WTC11 (cell line): Measurements from ENCODE around the gene LAMB4.

Source experiments
- CTCF ChIP-seq: fragments of 200-600 bp; IDR thresholded peaks from 2 replicates; pipeline ENCODE4 v1.8.0; 2022; ENCODE audit warnings: antibody characterized with exemption
- E2F1 ChIP-seq: sonication (generic); formaldehyde crosslinking; IDR thresholded peaks from 2 replicates; pipeline ENCODE4 v1.8.0; 2022; ENCODE audit warnings: mild to moderate bottlenecking, missing genetic modification reagents
- ELF4 ChIP-seq: sonication (generic); formaldehyde crosslinking; IDR thresholded peaks from 2 replicates; pipeline ENCODE4 v1.8.1; 2022; ENCODE audit warnings: low read depth, mild to moderate bottlenecking, moderate library complexity, missing genetic modification reagents

- TF ChIP-seq ELF4 (CRISPR knock-in tag) (no peak), CTCF (no peak), E2F1 (no peak)
Measured at GRCh38 chr7:108007762-108008161, 122.4 kb downstream of the LAMB4 start.
